HG02610 (cell line): ENCODE measurements around the gene PLCL2.

ENCODE experiments used
- ATAC-seq: cut with Tn5 transposase; IDR thresholded peaks from one replicate; pipeline ENCODE4 v1.9.1; 2021; ENCODE audit warnings: mild to moderate bottlenecking, moderate library complexity; ENCODE audit not compliant: unreplicated experiment

PLCL2 gene

GRCh38 chr3:17065315-17065714 is 180.6 kb downstream of the PLCL2 start:
- ATAC-seq = no peak

GRCh38 chr3:17065881-17066280 is 181.1 kb downstream of the PLCL2 start:
- ATAC-seq = no peak

- ATAC-seq = no peak
These were observed 185.0 kb downstream of the PLCL2 start for GRCh38 chr3:17069754-17070153.

GRCh38 chr3:17070161-17070959 is 185.6 kb downstream of the PLCL2 start:
- no peak for ATAC-seq

- no peak for ATAC-seq
These were observed 189.8 kb downstream of the PLCL2 start for GRCh38 chr3:17074559-17074958.

- ATAC-seq = no peak
These were observed 190.6 kb downstream of the PLCL2 start for GRCh38 chr3:17075358-17075757.

- no peak for ATAC-seq
These were observed 191.2 kb downstream of the PLCL2 start for GRCh38 chr3:17075907-17076306.

GRCh38 chr3:17076940-17077605 is 192.3 kb downstream of the PLCL2 start:
- no peak for ATAC-seq

- ATAC-seq = no peak
These were observed 192.9 kb downstream of the PLCL2 start for GRCh38 chr3:17077606-17078005.

- ATAC-seq = no peak
These were observed 194.2 kb downstream of the PLCL2 start for GRCh38 chr3:17078926-17079465.

- no peak for ATAC-seq
These were observed 195.2 kb downstream of the PLCL2 start for GRCh38 chr3:17079933-17080332.

GRCh38 chr3:17081520-17081919 is 196.8 kb downstream of the PLCL2 start:
- ATAC-seq = no peak

- no peak for ATAC-seq
These were observed 202.8 kb downstream of the PLCL2 start for GRCh38 chr3:17087509-17087908.

- ATAC-seq = no peak
These were observed 203.3 kb downstream of the PLCL2 start for GRCh38 chr3:17088017-17088416.

- no peak for ATAC-seq
These were observed 204.0 kb downstream of the PLCL2 start for GRCh38 chr3:17088602-17089313.

GRCh38 chr3:17089314-17089700 is 204.6 kb downstream of the PLCL2 start:
- ATAC-seq = no peak

GRCh38 chr3:17090280-17090983 is 205.7 kb downstream of the PLCL2 start:
- no peak for ATAC-seq

- ATAC-seq = no peak
These were observed 207.3 kb downstream of the PLCL2 start for GRCh38 chr3:17091910-17092582.

GRCh38 chr3:17092583-17092933 is 207.8 kb downstream of the PLCL2 start:
- ATAC-seq = no peak

- ATAC-seq = no peak
These were observed 209.8 kb downstream of the PLCL2 start for GRCh38 chr3:17094551-17094950.
